Stimulated activated CD4-positive, alpha-beta T cell treated with anti-CD3 and anti-CD28 coated beads, TNF-alpha, amount 100 ng/mL, for 48 hours (primary cell): Measurements from ENCODE around the gene BIN2.
A peak's percentile ranks its signal among the peaks of the same experiment; 100 is the strongest.

ENCODE experiments used
- DNase-seq, 3 donors: peaks; one replicate each; pipeline ENCODE4 v3.0.0-alpha.2; 2020; ENCODE audit warnings: low read depth in 3 of 3

BIN2 gene

DNA sequence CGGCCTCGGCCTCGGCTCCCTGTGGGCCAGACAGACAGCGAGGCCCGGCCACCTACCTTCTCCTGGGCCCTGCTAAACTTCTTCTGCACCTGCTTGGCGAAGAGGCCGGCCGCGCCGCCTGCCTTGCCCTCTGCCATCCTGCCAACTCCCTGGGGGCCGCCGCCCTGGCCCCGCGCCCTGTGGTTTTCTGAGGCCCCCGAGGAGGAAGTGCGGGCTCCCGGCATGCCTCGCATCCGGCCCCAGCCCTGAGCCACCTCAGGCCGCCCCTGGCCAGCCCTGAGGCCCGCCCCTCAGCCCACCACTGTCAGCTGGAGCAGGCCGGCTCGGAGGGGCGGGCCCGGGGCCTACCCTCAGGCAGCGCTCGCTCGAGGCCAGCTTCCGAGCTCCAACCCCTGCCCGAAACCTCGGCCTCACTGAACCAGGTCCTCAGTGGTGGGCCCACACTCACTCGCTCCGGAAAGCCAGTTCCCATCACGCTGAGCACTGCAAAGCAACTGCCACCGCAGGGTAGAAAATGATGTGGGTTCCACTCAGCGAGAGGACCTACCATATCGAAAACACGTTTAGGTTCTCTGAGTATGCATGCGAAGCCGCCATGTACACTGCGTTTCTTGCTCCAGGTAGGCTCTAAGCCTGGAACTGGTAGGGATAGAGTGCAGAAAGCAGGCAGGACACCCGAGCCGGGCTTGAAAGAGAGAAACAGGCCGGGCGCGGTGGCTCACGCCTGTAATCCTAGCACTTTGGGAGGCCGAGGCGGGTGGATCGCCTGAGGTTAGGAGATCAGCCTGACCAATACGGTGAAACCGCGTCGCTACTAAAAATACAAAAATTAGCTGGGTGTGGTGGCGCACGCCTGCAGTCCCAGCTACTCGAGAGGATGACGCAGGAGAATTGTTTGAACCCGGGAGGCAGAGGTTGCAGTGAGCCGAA lies at the start of gene BIN2:
Gene BIN2 (minus strand): TSS at position 209 of the 930 bp plus-strand sequence. CDS start 72 bp downstream, at position 137.
- peak; percentile 36 to 55 (median 54) for DNase-seq

DNA sequence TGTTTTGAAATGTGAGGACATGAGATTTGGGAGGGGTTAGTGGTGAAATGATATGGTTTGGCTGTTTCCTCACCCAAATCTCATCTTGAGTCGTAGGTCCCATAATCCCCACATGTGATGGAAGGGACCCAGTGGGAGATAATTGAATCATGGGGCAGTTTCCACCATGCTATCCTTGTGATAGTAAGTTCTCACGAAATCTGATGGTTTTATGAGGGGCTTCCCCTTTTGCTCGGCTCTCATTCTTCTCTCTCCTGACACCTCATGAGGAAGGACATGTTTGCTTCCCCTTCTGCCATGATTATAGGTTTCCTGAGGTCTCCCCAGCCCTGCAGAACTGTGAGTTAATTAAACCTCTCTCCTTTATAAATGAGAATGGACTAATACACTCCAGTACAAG lies 49.2 kb upstream of the BIN2 start:
- DNase-seq: no peak

DNA sequence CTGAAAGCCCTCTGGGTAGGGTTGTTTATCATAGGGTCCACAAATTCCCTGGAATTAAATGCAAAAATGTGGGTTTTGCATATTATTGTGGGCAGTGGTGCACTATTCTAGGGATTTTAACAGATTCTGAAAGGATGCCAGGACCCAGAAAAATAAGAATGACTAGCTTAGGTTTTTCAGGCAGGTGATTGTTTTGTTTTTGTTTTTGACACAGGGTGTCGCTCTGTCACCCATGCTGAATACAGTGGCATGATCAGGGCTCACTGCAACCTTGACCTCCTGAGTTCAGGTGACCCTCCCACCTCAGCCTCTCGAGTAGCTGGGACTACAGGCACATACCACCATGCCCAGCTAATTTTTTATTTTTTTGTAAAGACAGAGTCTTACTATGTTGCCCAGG lies 48.0 kb upstream of the BIN2 start:
- no peak for DNase-seq

DNA sequence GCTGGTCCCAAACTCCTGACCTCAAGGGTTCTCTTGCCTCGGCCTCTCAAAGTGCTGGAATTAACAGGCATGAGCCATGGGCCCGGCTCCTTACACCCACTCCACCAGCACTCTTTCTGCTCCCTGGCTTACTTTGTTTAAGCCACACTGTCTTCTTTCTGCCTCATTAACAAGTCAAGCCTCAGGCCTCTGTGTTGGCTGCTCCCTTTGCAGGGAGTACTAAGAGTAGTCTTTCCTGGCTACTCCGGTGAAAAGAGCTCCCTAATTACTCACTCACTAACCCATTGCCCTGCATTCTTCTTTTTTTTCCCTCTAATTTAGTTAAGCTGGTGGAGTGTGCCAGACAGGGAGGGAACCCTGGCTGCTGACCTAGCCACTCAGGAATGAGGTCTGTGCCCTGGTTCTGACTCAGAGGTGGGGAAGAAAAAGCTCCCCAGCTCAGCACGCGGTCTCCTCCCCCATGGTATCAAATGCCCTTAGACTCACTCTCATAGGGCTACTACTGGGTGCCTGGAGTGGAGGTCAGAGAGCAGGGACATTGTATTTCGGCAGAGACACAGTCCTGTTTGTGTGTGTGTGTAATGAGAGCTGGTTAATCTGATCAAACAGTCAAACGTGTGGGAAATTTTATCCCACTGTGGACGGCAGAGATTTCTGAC lies 47.5 kb upstream of the BIN2 start:
- no peak for DNase-seq

DNA sequence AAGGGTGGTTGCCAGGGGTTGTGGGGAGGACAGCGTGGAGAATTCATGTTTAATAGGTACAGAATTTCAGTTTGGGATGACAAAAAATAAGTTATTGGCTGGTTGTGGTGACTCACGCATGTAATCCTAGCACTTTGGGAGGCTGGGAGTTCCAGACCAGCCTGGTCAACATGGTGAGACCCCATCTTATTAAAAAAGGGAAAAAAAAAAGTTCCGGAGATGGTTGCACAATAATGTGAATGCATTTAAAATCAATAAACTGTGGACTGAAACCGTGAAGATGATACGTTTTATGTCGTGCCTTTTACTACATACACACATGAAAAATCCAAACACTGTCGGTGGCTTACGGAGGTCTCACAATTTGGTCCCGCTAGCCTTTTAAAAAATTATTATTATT lies 46.7 kb upstream of the BIN2 start:
- DNase-seq: no peak

DNA sequence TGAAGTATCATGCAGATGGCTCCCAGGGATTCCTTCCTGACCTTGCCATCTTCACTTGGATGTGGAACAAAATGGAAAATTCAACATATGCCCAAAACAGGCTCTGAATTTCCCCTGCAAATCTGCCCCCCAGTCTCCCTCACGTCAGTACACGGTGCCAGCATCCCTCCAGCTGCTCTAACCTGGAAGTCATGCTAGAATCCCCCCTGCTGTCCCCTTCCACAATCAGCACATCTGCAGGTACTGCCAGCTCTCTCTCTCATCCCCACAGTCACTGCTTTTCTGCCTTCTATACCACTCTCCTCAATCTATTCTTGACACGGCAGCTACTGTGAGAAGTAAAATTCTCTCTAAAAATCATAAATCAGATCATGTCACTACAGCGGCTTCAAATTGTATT lies 45.6 kb upstream of the BIN2 start:
- no peak for DNase-seq

DNA sequence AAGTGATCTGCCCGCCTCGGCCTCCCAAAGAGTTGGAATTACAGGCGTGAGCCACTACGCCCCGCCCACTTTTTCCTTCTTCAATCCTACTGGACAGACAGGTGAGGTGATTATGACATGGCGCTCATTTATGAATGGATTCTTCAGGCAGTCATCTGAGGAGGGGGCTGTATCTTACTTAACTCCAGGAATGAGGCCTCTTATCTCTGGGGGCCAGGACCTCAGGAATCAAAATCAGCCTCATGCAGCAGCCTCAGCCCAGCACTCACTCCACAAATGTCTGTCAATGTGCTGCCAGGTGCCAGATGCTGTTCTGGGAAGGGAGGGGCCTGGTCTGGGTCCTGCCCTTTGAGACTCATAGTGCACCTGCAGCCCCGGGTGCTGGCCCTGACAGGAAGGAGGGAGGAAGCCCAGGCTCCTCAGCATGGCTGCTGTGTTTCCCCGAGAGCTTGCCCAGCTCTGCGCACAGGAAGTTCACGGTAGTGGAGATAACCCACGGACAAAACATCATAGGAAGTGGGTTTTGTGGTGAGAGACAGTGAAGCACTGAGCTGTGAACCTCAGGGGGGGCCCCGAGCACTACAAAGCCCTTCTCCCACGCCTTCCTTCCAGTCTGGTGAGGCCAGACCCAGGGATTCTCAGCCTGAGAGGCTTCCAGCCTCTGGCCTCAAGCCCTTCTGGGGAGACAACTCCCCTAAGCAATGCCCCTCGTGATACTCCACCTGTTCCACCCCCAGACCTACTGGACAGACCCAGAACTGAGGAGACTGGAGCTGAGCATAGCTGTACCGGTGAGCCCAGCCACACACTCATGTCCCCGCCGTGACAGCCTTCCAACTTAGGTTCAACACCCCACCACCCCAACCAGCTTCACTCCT lies 44.9 kb upstream of the BIN2 start:
- peak; percentile 72 to 83 (median 75) for DNase-seq

DNA sequence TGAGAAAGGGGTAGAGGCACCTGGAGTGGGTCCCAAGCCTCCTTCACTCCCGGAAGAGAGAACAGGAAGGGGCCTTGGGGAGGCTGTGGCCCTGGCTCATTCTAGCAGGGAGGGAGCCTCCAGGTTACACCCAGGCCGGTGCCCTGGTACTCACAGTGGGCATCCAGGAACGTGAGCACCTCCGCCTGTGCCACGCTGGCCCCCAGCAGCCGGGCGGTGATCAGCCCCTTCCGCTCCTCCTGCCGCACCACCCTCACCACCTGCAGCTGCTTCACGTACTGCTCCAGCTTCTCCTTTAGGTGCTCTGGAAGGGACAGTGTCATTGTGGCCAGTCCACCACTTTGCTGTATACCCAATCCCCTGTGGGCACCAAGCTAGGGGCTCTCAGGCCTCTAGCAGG lies 41.3 kb upstream of the BIN2 start:
- no peak for DNase-seq

DNA sequence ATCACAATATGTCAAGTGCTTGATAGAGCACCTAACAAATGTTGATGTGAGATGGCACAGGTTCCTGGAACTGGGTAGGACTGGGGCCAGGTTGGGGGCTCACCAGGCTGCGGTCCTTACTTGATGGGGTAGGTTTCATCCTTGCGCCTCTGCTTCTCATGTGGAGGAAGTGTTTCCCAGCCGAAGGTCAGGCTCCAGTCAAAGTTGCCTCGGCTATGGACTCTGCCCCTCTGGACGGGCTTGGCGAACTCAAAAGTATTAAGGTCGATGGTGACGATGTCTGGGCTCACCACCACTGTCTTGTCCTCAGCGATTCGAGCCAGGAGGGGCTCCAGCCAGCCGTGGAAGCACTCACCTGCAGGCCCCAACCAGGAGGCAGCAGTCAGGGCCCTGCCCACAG lies 40.0 kb upstream of the BIN2 start:
- DNase-seq: no peak

DNA sequence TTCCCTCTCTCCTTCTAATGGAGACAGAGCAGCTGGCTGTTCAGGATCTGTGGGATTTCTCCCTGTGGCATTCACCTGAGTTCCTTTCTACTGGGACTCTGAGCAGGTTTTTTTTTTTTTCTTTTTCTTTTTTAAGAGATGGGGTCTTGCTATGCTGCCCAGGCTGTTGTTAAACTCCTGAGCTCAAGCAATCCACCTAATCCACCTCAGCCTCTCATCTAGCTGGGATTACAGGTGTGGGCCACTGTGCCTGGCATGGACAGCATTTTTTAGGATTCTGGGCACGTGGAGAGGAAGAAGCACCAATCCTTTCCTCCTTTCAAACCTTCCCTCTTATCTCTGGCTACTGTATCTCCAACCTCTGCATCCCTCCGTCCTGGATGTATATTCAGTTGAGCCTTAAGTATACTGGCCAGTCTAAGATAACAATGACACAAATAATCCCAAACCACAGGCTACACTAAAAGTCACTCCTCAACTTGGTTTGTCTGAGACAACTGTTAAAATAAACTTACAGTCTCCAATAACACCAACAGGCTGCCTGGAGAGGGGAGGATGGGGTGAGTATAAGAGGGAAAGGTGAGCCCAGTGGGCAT lies 38.9 kb upstream of the BIN2 start:
- DNase-seq: no peak

DNA sequence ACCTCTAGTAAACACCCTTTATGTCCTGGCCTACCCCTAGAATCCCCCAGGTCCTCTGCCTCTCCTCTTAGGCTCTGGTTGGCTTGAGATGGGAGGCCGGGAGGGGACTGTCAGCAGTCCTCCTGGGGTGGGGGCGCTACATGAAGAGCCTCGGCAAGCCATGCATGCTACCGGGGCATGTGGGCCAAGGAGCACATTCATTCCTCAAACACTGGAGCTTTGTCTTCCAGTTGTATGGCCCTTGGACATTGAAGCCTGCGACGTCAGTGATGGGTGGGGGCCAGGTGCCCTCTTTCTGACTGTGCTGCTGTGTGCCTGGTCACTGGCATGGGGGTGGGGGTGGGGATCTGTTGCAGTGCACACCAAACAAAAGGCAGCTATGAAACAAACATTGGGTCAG lies 38.3 kb upstream of the BIN2 start:
- DNase-seq: no peak

DNA sequence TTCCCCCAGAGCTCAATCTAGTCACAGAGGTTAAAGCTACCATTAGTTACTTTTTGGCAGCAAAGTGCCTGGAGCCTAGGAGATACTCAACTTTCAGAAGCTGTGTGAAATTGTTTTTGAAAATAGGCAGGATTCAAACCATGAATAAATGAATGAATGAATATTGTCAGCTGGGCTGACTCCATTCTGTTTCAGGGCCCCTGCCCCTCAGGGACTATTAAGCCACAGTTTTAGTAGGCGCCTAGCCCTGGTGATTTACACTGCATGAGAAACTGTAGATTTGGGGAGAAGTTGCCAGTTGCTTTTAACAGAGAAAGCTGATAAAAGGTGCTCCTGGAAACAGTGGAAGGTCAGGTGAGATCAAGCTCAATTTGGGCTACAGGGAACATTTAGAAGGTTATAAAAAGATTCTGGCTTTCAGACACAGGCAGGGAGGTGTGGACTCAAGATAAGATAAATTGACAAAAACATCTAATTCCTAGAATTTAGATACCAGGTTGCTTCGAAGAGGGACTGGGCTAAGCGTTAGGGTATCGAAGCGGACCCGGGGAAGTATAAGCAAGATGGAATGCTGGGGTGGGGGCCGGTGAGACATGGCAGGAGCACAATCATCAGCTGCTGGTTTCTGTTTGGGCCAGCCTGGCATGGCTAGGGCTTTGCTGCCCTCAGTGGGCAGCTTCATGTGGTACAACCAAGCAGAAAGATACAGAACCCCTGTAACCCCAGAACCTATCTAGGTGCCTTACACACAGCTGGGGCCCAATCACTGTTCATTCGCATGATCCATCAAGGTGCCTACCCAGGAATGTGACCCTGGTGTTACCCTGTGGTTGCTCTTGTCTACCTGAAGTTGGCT lies 37.4 kb upstream of the BIN2 start:
- no peak for DNase-seq

DNA sequence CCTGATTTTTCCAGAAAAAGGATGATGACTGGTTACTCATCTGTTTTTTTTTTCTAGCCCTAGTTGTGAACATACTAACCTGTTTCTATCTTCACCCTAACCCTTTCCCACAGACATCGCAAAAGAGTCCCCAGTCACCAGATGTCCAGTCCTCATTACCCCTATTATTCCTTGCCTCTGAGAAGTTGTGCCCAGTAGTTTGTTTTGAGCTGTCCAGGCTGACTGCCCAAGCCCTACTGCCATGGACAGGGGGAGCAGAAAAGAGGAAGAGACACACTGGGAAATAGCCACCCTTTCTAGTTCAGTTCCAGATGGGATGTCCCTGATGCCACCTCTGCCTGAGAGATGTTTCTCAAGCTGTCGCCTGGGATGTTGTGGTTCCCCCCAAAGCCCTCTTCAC lies 36.3 kb upstream of the BIN2 start:
- no peak for DNase-seq

DNA sequence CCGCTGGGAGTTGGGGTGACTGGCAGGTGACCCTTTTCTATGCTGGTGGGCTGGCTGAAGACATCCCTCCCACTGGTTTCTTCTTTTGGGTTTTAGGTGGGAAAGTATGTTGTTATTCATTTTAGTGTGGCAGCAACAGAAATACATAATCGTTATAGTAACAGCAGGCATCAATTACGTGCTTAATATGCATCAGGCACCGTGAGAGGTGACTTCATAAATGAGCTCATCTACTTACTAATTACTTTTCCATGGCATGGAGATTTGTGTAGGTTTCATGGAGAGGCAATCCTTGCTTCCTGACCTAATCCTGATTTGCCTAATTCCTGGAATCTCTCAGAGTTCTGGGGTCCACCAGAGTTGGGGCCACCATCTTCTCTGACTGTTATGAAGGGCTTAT lies 35.9 kb upstream of the BIN2 start:
- DNase-seq: no peak

DNA sequence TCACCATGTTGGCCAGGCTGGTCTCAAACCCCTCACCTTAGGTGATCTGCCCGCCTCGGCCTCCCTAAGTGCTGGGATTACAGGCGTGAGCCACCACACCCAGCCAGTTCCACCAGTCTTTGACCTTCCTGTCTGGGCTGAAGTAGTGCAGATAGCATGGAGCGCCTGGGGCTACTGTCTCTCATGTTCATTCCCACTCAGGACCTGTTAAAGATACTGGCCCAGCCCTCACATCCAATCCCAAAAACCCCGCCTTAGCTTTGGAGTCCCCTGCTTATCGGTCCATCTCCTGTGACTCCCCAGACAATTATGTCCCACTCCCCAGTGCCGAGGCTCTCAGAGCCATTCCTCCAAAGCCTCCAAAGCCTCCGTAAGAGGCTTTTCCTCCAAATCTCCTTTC lies 34.5 kb upstream of the BIN2 start:
- DNase-seq: no peak

DNA sequence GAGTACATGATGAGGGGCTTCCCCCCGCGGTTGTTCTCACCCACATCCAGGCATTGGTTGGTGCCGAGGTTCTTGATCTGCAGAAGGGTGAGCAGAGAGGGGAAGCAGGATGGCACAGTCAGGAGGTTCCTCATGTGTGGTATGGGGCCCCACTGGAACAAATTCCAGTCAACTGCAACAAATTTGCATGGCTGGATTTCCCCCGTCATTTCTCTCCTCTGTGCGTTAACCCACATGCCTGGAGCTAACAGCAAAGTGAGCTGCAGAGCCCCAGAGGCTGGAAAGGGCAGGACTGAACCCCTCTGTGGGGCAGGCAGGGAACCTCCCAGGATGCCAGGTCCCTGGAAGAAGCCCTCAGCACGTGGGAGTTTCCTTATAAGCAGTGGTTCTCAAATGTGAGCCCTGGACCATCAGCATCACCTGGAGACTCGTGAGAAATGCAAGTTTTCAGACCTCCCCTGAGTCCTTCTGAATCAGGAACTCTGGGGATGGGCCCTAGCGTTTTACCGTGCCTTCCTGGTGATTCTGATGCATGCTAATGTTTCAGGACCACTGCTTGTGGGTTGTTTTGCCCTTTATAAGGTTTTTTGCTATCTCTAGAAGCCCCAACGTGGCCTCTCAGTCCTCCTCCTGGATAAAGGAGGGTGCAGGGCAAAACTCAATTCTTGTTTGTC lies 33.5 kb upstream of the BIN2 start:
- DNase-seq: peak in 1 of 3 donors; percentile 13

DNA sequence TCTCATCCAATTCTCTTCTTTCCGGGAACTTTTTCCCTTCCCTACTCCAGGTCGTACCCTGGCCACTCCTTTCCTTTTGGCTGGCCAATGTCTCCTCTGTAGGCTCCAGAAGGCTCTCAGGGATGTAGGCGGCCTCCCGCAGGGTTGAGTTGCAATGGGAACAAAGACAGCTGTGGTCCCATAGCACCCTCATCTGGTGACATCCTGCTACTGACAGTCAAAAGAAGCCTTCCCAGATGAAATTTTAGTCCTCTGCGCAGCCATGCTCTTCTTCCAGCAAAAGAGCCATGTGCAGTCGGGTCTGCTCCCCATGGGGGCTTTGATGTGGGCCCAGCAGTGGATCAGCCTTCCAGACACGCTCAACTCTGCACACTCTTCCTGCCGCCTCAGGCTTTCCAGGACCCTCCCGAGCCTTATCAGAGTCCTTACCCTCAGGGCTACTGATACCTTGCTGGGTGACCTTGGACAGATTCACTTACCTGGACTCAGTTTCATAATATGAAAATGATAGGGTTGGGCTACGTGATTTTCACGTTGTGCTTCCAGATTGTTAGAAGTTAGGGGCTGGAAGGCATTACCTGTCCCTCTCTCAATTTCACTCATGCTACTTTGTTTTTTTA lies 28.0 kb upstream of the BIN2 start:
- DNase-seq: no peak

DNA sequence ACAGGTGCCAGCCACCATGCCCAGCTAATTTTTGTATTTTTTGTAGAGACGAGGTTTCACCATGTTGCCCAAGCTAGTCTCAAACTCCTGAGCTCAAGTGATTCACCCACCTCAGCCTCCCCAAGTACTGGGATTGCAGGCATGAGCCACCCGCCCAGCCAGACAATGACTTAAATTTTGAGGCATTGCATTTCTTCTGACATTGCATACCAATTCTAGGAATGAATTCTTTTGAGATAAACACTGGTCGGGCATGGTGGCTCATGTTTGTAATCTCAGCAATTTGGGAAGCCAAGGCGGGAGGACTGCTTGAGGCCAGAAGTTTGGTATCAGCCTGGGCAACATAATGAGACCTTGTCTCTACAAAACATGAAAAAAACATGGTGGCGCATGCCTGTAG lies 25.1 kb upstream of the BIN2 start:
- no peak for DNase-seq

DNA sequence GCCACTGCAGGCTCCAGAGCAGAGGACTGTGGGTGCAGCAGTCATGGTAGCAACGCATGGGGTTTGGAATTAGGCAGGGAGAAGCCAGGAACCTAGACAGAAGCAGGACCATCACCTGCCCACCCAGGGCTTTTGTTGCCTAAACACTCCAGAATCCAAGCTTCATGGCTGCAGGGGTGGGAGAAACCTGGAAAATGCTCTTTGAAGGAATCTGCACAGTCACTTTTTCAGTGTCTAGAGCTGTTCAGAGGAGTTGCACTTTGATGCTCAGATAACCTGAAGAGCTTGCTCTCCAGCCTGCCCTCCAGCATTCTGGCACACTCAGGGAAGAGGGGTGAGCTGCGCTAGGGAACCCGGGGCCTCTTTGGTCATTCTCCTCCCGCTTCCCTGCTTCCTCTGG lies 24.1 kb upstream of the BIN2 start:
- no peak for DNase-seq

DNA sequence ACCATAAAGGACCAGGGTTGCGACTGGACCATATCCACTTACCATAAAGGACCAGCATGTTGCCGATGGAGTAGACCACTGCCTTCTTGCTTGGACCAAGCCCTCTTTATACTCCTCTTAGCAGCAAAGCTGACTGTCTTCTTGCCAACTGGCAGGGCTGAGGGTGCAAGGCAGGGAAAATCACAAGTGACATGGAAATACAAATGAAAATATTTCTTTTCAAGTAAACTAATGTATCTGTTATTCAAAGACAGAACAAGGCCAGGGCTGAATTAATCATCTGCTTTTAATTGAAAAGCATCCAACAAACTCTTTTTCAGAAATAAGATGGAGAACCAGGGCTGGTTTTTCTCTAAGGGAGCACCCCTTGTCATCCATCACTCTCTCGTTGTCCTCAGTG lies 22.6 kb upstream of the BIN2 start, which contains the start of gene CELA1:
Gene CELA1 (minus strand): TSS at position 99 of the 400 bp plus-strand sequence. CDS start 41 bp downstream, at position 58.
- no peak for DNase-seq
